ENCODE data around the gene BTBD8. TPM values are rescaled to one million over a fixed set of nuclear protein-coding genes. Genes with fewer than 3 reads are reported as not detected.

The BTBD8 gene
- polyA plus RNA-seq, 1 experiment, result 0.43 TPM

DNA sequence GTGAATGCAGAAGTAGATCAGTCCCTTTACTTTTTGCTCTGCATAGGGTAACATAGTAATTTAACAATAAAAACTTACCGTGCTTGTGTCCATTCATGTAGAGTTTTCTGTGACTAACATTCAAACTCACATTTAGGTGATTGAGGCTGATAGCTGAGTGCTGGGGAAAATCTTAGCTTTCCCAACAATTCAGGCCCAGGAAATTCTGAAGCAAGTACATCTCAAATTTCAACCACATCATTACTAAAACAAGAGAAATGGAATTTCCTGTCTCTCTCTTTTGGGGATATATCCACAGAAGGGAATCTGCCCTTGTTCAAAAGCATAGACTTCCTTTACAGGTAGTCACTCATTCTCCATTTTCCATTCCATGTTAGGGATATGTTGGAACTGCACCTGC lies 104.5 kb downstream of the BTBD8 start:
- ChIA-PET CTCF (no interaction called here), POLR2A (no interaction called here)
- H3K27me3 ChIP-seq (ENCODE audit: control insufficient read depth, insufficient read depth, low read length), result no peaks in the 10 kb centered on the region
- H3K36me3 ChIP-seq (ENCODE audit: control insufficient read depth, insufficient read depth, low read length), result no peaks in the 10 kb centered on the region
- peak; percentile 37 for DNase-seq (ENCODE audit: low read depth)
- H3K4me3 ChIP-seq (ENCODE audit: low read depth, low read length), result no peak overlapping the region
- TF ChIP-seq, protein P1, sequence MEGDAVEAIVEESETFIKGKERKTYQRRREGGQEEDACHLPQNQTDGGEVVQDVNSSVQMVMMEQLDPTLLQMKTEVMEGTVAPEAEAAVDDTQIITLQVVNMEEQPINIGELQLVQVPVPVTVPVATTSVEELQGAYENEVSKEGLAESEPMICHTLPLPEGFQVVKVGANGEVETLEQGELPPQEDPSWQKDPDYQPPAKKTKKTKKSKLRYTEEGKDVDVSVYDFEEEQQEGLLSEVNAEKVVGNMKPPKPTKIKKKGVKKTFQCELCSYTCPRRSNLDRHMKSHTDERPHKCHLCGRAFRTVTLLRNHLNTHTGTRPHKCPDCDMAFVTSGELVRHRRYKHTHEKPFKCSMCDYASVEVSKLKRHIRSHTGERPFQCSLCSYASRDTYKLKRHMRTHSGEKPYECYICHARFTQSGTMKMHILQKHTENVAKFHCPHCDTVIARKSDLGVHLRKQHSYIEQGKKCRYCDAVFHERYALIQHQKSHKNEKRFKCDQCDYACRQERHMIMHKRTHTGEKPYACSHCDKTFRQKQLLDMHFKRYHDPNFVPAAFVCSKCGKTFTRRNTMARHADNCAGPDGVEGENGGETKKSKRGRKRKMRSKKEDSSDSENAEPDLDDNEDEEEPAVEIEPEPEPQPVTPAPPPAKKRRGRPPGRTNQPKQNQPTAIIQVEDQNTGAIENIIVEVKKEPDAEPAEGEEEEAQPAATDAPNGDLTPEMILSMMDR (IDR thresholded peaks at IDR 0.05; ENCODE audit: insufficient read depth, low read depth, low read length), result no peak

DNA sequence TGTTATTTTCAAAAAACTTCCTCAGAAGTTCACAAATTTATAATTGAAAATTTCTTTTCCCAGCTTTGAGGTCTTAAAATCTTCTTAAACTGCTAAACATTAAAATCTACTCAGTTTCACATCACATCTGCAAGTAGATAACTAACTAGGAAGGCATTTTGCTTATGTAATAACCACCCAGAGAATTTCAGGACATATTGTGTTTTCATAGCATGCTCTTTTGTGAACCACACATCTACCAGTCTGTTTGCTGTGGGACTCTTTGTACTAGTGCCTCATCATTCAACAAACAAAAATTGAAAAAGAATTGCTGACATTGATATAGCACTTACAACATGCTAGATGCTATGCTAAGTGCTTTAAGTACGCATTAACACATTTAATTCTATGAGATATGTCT lies 105.9 kb downstream of the BTBD8 start:
- no peak for DNase-seq (ENCODE audit: low read depth)
- TF ChIP-seq, protein P1 (IDR thresholded peaks at IDR 0.05; ENCODE audit: insufficient read depth, low read depth, low read length), result no peak
- ChIA-PET CTCF (no interaction called here), POLR2A (no interaction called here)
- Histone ChIP-seq H3K27me3 (ENCODE audit: control insufficient read depth, insufficient read depth, low read length) (no peaks in the 10 kb centered on the region), H3K36me3 (ENCODE audit: control insufficient read depth, insufficient read depth, low read length) (no peaks in the 10 kb centered on the region), H3K4me3 (ENCODE audit: low read depth, low read length) (no peak overlapping the region)

DNA sequence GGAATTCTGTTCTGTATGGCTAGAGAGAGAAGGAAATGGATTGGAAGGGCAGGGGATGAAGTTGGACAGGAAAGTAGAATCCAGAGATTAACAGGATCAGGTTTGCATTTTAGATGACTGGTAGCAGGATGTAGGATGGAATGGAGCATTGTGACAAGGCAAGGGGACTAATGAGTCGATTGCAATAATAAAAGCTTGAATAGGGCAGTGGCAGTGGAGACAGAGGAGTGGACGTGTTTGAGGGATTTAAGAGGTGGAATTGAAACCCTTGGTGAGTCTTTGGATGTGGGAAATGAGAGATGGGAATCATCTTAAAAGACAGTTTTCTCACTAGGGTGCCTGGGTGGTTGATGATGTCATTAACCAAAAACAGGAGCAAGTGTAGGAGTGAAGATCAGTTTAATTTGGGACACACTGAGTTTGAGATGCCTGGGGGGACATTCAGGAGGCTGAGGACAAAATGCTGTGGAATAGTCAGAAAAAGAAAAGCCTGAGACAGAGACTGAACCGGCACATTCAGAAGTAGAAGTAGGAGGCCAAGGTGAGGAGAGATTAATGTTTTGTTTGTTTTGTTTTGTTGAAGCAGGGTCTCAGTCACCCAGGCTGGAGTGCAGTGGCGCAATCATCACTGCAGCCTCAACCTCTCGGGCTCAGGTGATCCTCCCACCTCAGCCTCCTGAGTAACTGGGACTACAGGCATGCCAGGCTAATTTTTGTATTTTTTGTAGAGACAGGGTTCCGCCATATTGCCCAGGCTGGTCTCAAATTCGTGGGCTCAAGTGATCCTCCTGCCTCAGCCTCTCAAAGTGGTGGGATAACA lies 108.5 kb downstream of the BTBD8 start:
- ChIA-PET CTCF (interaction anchor here (0.7 to 1.4 kb wide), 2 partner anchors 8 to 22 kb away, joined by 3 read pairs; no protein-coding TSS in a partner anchor), POLR2A (no interaction called here)
- Histone ChIP-seq H3K36me3 (ENCODE audit: control insufficient read depth, insufficient read depth, low read length) (no peaks in the 10 kb centered on the region), H3K4me3 (ENCODE audit: low read depth, low read length) (no peak overlapping the region), H3K27me3 (ENCODE audit: control insufficient read depth, insufficient read depth, low read length) (no peaks in the 10 kb centered on the region)
- TF ChIP-seq, protein P1 (IDR thresholded peaks at IDR 0.05; ENCODE audit: insufficient read depth, low read depth, low read length), result no peak
- DNase-seq (ENCODE audit: low read depth), result no peak

DNA sequence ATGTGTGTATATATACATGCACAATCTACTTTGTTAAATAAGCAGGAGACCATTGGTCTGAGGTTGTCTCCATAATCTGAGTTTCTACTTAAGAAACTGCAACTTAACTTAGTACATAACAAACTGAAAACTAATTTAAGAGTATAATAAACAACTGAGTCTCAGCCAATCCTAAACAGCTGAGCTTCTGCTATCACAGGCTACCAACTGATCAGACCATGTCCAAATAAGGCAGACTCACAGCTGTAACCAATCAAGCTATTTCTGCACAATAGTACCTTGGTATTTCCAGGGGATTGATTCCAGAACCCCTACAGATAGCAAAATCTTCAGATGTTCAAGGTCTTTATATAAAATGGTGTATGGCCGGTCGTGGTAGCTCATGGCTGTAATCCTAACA lies 111.6 kb downstream of the BTBD8 start:
- CTCF ChIA-PET, result no interaction called here
- no peak for DNase-seq (ENCODE audit: low read depth)
- TF ChIP-seq, protein P1 (IDR thresholded peaks at IDR 0.05; ENCODE audit: insufficient read depth, low read depth, low read length), result no peak

DNA sequence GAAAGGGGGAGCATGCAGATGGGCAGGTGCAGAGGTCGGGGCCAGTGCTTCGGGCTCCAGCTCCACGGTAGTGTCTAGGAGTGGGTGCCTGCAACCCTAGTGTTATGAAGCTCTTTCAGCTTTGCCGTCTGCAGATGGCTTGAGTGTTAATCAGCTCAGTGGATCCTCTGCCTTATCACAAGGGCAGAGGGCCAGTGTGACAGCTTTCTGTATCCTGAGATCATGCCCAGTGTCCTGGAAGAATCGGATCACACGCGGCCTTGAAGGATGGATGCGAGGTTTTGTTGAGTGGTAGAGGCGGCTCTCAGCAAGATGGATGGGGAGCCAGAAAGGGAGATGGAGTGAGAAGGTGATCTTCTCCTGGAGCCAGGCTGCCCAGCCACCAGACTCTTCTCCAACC lies 112.1 kb downstream of the BTBD8 start:
- no peaks in the 10 kb centered on the region for H3K27me3 ChIP-seq (ENCODE audit: control insufficient read depth, insufficient read depth, low read length)
- ChIA-PET CTCF (no interaction called here), POLR2A (no interaction called here)
- DNase-seq (ENCODE audit: low read depth), result no peak
- TF ChIP-seq, protein P1 (IDR thresholded peaks at IDR 0.05; ENCODE audit: insufficient read depth, low read depth, low read length), result no peak
- no peaks in the 10 kb centered on the region for H3K36me3 ChIP-seq (ENCODE audit: control insufficient read depth, insufficient read depth, low read length)
- no peak overlapping the region for H3K4me3 ChIP-seq (ENCODE audit: low read depth, low read length)

More for the DNA sequence above, 111.6 kb downstream of the BTBD8 start:
- Histone ChIP-seq H3K4me3 (ENCODE audit: low read depth, low read length) (no peak overlapping the region), H3K36me3 (ENCODE audit: control insufficient read depth, insufficient read depth, low read length) (no peaks in the 10 kb centered on the region), H3K27me3 (ENCODE audit: control insufficient read depth, insufficient read depth, low read length) (no peaks in the 10 kb centered on the region)
- POLR2A ChIA-PET, result no interaction called here

All from BJ (cell line).